Choroid plexus epithelial cell (primary cell): ENCODE measurements around the gene UCN3.

ENCODE experiments used
- DNase-seq: peaks from one replicate; pipeline ENCODE4 v3.0.0-alpha.2; 2010; ENCODE audit warnings: low read depth
- H3K4me3 ChIP-seq: 2 replicates; pipeline ENCODE4 v1.5.1; 2011; ENCODE audit warnings: low read depth, mild to moderate bottlenecking, control low read depth, low read length, moderate library complexity
- CTCF ChIP-seq: conservative IDR thresholded peaks from 2 replicates; pipeline ENCODE4 v1.5.1; 2011; ENCODE audit warnings: low read depth, mild to moderate bottlenecking, control low read depth, inconsistent platforms, low read length, moderate library complexity

Gene UCN3

GRCh38 chr10:5364890-5365338 is at the start of gene UCN3:
Gene UCN3 (plus strand): TSS chr10:5364966. CDS start chr10:5373721, 8,755 bp downstream.
- no peak for TF ChIP-seq CTCF
- no peak within 1 kb of the TSS for H3K4me3 ChIP-seq
- no peak for DNase-seq

- no peak for TF ChIP-seq CTCF
- DNase-seq: peak; percentile 58
- no peak overlapping the region for H3K4me3 ChIP-seq
Observed at GRCh38 chr10:5317547-5318107, 47.1 kb upstream of the UCN3 start.

GRCh38 chr10:5318148-5318547 is 46.6 kb upstream of the UCN3 start:
- TF ChIP-seq CTCF: no peak
- H3K4me3 ChIP-seq: no peak overlapping the region
- DNase-seq: no peak

GRCh38 chr10:5319863-5320262 is 44.9 kb upstream of the UCN3 start:
- TF ChIP-seq CTCF: no peak
- no peak for DNase-seq
- H3K4me3 ChIP-seq: no peak overlapping the region

- no peak overlapping the region for H3K4me3 ChIP-seq
- no peak for DNase-seq
- no peak for TF ChIP-seq CTCF
Observed at GRCh38 chr10:5321273-5321672, 43.5 kb upstream of the UCN3 start.

- TF ChIP-seq CTCF: no peak
Observed at GRCh38 chr10:5323446-5323845, 41.3 kb upstream of the UCN3 start.

GRCh38 chr10:5325076-5325475 is 39.7 kb upstream of the UCN3 start:
- H3K4me3 ChIP-seq: no peak overlapping the region
- no peak for DNase-seq
- no peak for TF ChIP-seq CTCF

More at GRCh38 chr10:5323446-5323845, 41.3 kb upstream of the UCN3 start:
- no peak for DNase-seq
- H3K4me3 ChIP-seq: no peak overlapping the region
